GM12801 (cell line): ENCODE results near the gene HDAC6.

Experiments used
- CTCF ChIP-seq: IDR thresholded peaks from one replicate; pipeline ENCODE4 v1.5.1; 2011; ENCODE audit warnings: control low read depth; ENCODE audit not compliant: insufficient read length; ENCODE audit errors: extremely low read depth

Gene HDAC6

GRCh38 chrX:48772602-48773001 is 29.3 kb upstream of the HDAC6 start:
- TF ChIP-seq CTCF: no peak

GRCh38 chrX:48776818-48777439 is 24.9 kb upstream of the HDAC6 start:
- no peak for TF ChIP-seq CTCF

- TF ChIP-seq CTCF: no peak
These were observed 22.5 kb upstream of the HDAC6 start for GRCh38 chrX:48779399-48779798.

GRCh38 chrX:48781705-48782104 is 20.2 kb upstream of the HDAC6 start:
- TF ChIP-seq CTCF: no peak

GRCh38 chrX:48782216-48782615 is 19.7 kb upstream of the HDAC6 start:
- TF ChIP-seq CTCF: no peak

GRCh38 chrX:48782795-48783194 is 19.1 kb upstream of the HDAC6 start:
- no peak for TF ChIP-seq CTCF

GRCh38 chrX:48784726-48785125 is 17.1 kb upstream of the HDAC6 start:
- no peak for TF ChIP-seq CTCF
